GM23338 (cell line): ENCODE measurements around the gene TTC21B. TPM values are rescaled to one million over a fixed set of nuclear protein-coding genes. Genes with fewer than 3 reads are reported as not detected.

Source experiments
- ATAC-seq: fragments of 200-7000 bp; cut with Tn5 transposase; 3 replicates; pipeline ENCODE4 v1.9.1; 2020
- DNase-seq: peaks from one replicate; pipeline ENCODE4 v3.0.0-alpha.2; 2015; ENCODE audit warnings: low spot score
- H2AFZ ChIP-seq: fragments of 200-600 bp; sonication (generic); 2 replicates; pipeline ENCODE4 v1.8.0; 2016; ENCODE audit warnings: antibody characterized with exemption, mild to moderate bottlenecking, moderate library complexity
- H3F3A ChIP-seq: fragments of 200-600 bp; sonication (generic); replicated peaks from 2 replicates; pipeline ENCODE4 v1.8.0; 2017; ENCODE audit warnings: antibody characterized with exemption, mixed run types, low read depth
- H3K27ac ChIP-seq: fragments of 200-600 bp; sonication (generic); 2 replicates; pipeline ENCODE4 v1.6.1; 2016; ENCODE audit warnings: low read depth
- H3K27me3 ChIP-seq: fragments of 200-600 bp; sonication (generic); 2 replicates; pipeline ENCODE4 v1.8.0; 2016; ENCODE audit warnings: mild to moderate bottlenecking, mixed run types, moderate library complexity; ENCODE audit not compliant: insufficient read depth
- H3K36me3 ChIP-seq: fragments of 200-600 bp; sonication (generic); 2 replicates; pipeline ENCODE4 v1.8.0; 2016; ENCODE audit warnings: mild to moderate bottlenecking; ENCODE audit not compliant: insufficient read depth
- H3K4me1 ChIP-seq: fragments of 200-600 bp; sonication (generic); 2 replicates; pipeline ENCODE4 v1.8.0; 2016; ENCODE audit warnings: mild to moderate bottlenecking, moderate library complexity; ENCODE audit not compliant: insufficient read depth
- H3K4me2 ChIP-seq: fragments of 200-600 bp; sonication (generic); 2 replicates; pipeline ENCODE4 v1.7.1; 2017; ENCODE audit warnings: mixed run types
- H3K4me3 ChIP-seq: fragments of 200-600 bp; sonication (generic); 2 replicates; pipeline ENCODE4 v1.6.1; 2016; ENCODE audit warnings: mixed run types
- H3K79me2 ChIP-seq: fragments of 200-600 bp; sonication (generic); replicated peaks from 2 replicates; pipeline ENCODE4 v1.8.0; 2017; ENCODE audit warnings: mild to moderate bottlenecking; ENCODE audit not compliant: insufficient read depth
- H3K9me2 ChIP-seq: fragments of 200-600 bp; sonication (generic); 2 replicates; pipeline ENCODE4 v1.8.0; 2017; ENCODE audit not compliant: insufficient read depth
- H4K20me1 ChIP-seq: fragments of 200-600 bp; sonication (generic); replicated peaks from 2 replicates; pipeline ENCODE4 v1.8.0; 2017; ENCODE audit warnings: mild to moderate bottlenecking; ENCODE audit not compliant: insufficient read depth
- H3K27ac Mint-ChIP-seq: 2 replicates; pipeline ENCODE4 v1.8.0; 2020; ENCODE audit warnings: inconsistent platforms, mild to moderate bottlenecking, moderate library complexity, mixed read lengths
- H3K27me3 Mint-ChIP-seq: 3 replicates; pipeline ENCODE4 v1.8.0; 2022; ENCODE audit warnings: low read depth, mild to moderate bottlenecking, moderate library complexity, mixed read lengths, inconsistent platforms; ENCODE audit not compliant: insufficient read depth, poor library complexity
- H3K36me3 Mint-ChIP-seq: 3 replicates; pipeline ENCODE4 v1.8.0; 2021; ENCODE audit warnings: low read depth, mild to moderate bottlenecking, inconsistent platforms, moderate library complexity, mixed read lengths
- H3K4me1 Mint-ChIP-seq: 3 replicates; pipeline ENCODE4 v1.8.0; 2020; ENCODE audit warnings: mild to moderate bottlenecking, inconsistent platforms, mixed read lengths
- H3K4me3 Mint-ChIP-seq: 3 replicates; pipeline ENCODE4 v1.8.0; 2021; ENCODE audit warnings: moderate library complexity, mild to moderate bottlenecking, inconsistent platforms, mixed read lengths
- H3K9me3 Mint-ChIP-seq: 3 replicates; pipeline ENCODE4 v1.8.0; 2020; ENCODE audit warnings: moderate library complexity, mild to moderate bottlenecking, inconsistent platforms, mixed read lengths
- CREB1 ChIP-seq: fragments of 250-450 bp; sonication (Bioruptor Pico); IDR thresholded peaks from 2 replicates; pipeline ENCODE4 v1.5.0; 2020; ENCODE audit warnings: low read depth, mild to moderate bottlenecking, moderate library complexity
- EZH2 ChIP-seq: fragments of 200-600 bp; sonication (generic); IDR thresholded peaks from one replicate; pipeline ENCODE4 v1.8.0; 2017; ENCODE audit warnings: antibody characterized with exemption, mild to moderate bottlenecking, low read depth; ENCODE audit not compliant: unreplicated experiment
- EZH2phosphoT487 ChIP-seq: fragments of 200-600 bp; sonication (generic); IDR thresholded peaks from one replicate; pipeline ENCODE4 v1.8.1; 2018; ENCODE audit warnings: antibody characterized with exemption; ENCODE audit not compliant: unreplicated experiment
- JUNB ChIP-seq: IDR thresholded peaks from one replicate; pipeline ENCODE4 v1.6.1; 2016; ENCODE audit warnings: antibody characterized with exemption; ENCODE audit not compliant: unreplicated experiment
- NANOG ChIP-seq: IDR thresholded peaks from 2 replicates; pipeline ENCODE4 v1.6.1; 2016; ENCODE audit warnings: antibody characterized with exemption, borderline replicate concordance
- POLR2AphosphoS5 ChIP-seq: IDR thresholded peaks from 2 replicates; pipeline ENCODE4 v1.6.1; 2016; ENCODE audit warnings: antibody characterized with exemption, low read depth
- STAT1 ChIP-seq: IDR thresholded peaks from one replicate; pipeline ENCODE4 v1.6.1; 2016; ENCODE audit warnings: antibody characterized with exemption; ENCODE audit not compliant: unreplicated experiment
- ZNF114 ChIP-seq: fragments of 250-450 bp; sonication (Bioruptor Pico); IDR thresholded peaks from 2 replicates; pipeline ENCODE4 v1.5.0; 2020; ENCODE audit warnings: mild to moderate bottlenecking, moderate library complexity
- ZNF331 ChIP-seq: fragments of 250-450 bp; sonication (Bioruptor Pico); IDR thresholded peaks from 2 replicates; pipeline ENCODE4 v1.5.0; 2020; ENCODE audit warnings: low read depth, mild to moderate bottlenecking, moderate library complexity
- ZNF462 ChIP-seq: fragments of 250-450 bp; sonication (Bioruptor Pico); IDR thresholded peaks from 2 replicates; pipeline ENCODE4 v1.5.0; 2020; ENCODE audit warnings: mild to moderate bottlenecking, moderate library complexity
- polyA plus RNA-seq: library from polyadenylated mRNA; unstranded; fragments of >200 nt; fragmentation: Nextera tagmentation; extraction: Ambion mirVana; gene quantifications from 2 replicates; pipeline ENCODE4 v1.2.1, GENCODE V29; 2016
- total RNA-seq: library from RNA; depleted of rRNA; stranded (reverse); fragments of >200 nt; shearing (Covaris generic); gene quantifications from 2 replicates; pipeline ENCODE4 v1.2.3, GENCODE V29; 2014
- TF ChIP-seq, protein P1 (sequence below): IDR thresholded peaks from one replicate; pipeline ENCODE4 v1.6.1; 2018; ENCODE audit warnings: antibody characterized with exemption; ENCODE audit not compliant: unreplicated experiment
- TF ChIP-seq, protein P2 (sequence below): IDR thresholded peaks from 2 replicates; pipeline ENCODE4 v1.6.1; 2016; ENCODE audit warnings: antibody characterized with exemption
- TF ChIP-seq, protein P3 (sequence below), 2 experiments: fragments of 200-600 bp in 1 of 2; sonication (generic) in 1 of 2; conservative IDR thresholded peaks; 2 replicates each; pipeline versions ENCODE4 v1.5.1 to v1.6.1; 2016 to 2017; ENCODE audit warnings: antibody characterized with exemption in 2 of 2, low read depth in 2 of 2, mild to moderate bottlenecking in 2 of 2, moderate library complexity in 1 of 2

TTC21B gene
- total and polyA plus RNA-seq, 2 experiments from 2014 or later = 10.1 to 32.8 TPM

DNA sequence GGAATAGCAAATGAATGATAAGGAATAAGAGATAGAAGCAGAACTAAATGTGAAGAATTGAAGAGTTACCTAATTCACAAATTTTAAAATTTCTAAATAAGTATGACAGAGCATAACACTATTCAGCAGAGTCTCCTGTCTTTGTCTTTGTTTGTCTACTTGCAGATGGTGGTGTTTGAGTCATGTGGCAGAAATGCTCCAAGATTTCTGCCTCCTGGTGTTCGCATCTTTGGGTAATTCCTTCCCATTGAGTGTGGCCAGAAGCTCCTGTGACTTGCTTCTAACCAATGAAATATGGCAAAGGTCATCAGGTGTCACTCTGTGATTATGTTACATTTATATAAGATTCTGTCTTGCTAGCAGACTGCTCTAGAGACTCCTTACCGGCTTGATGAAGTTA is 114.0 kb downstream of the TTC21B start:
- Histone ChIP-seq H3K9me2 (no peaks in the 10 kb centered on the region), H2AFZ (no peak overlapping the region), H3K27me3 (no peaks in the 10 kb centered on the region), H3K27ac (no peak overlapping the region), H3K4me3 (no peak overlapping the region), H3K4me2 (no peak overlapping the region), H3K36me3 (no peaks in the 10 kb centered on the region), H4K20me1 (no peaks in the 10 kb centered on the region), H3K4me1 (peaks cover 20% of the 10 kb centered on the region), H3K79me2 (no peaks in the 10 kb centered on the region), H3F3A (no peaks in the 10 kb centered on the region)
- Mint-ChIP-seq H3K4me1 (peaks cover 22% of the 10 kb centered on the region), H3K4me3 (no peak overlapping the region), H3K36me3 (no peaks in the 10 kb centered on the region), H3K27ac (no peak overlapping the region), H3K9me3 (no peaks in the 10 kb centered on the region), H3K27me3 (peaks cover 4% of the 10 kb centered on the region)
- TF ChIP-seq, protein P1, sequence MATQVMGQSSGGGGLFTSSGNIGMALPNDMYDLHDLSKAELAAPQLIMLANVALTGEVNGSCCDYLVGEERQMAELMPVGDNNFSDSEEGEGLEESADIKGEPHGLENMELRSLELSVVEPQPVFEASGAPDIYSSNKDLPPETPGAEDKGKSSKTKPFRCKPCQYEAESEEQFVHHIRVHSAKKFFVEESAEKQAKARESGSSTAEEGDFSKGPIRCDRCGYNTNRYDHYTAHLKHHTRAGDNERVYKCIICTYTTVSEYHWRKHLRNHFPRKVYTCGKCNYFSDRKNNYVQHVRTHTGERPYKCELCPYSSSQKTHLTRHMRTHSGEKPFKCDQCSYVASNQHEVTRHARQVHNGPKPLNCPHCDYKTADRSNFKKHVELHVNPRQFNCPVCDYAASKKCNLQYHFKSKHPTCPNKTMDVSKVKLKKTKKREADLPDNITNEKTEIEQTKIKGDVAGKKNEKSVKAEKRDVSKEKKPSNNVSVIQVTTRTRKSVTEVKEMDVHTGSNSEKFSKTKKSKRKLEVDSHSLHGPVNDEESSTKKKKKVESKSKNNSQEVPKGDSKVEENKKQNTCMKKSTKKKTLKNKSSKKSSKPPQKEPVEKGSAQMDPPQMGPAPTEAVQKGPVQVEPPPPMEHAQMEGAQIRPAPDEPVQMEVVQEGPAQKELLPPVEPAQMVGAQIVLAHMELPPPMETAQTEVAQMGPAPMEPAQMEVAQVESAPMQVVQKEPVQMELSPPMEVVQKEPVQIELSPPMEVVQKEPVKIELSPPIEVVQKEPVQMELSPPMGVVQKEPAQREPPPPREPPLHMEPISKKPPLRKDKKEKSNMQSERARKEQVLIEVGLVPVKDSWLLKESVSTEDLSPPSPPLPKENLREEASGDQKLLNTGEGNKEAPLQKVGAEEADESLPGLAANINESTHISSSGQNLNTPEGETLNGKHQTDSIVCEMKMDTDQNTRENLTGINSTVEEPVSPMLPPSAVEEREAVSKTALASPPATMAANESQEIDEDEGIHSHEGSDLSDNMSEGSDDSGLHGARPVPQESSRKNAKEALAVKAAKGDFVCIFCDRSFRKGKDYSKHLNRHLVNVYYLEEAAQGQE = no peak
- TF ChIP-seq POLR2AphosphoS5 (no peak), ZNF462 (CRISPR knock-in tag) (no peak), EZH2 (no peak), ZNF331 (CRISPR knock-in tag) (no peak), CREB1 (CRISPR knock-in tag) (no peak), ZNF114 (no peak), JUNB (no peak), EZH2phosphoT487 (no peak), NANOG (no peak), STAT1 (no peak)
- TF ChIP-seq, protein P2, sequence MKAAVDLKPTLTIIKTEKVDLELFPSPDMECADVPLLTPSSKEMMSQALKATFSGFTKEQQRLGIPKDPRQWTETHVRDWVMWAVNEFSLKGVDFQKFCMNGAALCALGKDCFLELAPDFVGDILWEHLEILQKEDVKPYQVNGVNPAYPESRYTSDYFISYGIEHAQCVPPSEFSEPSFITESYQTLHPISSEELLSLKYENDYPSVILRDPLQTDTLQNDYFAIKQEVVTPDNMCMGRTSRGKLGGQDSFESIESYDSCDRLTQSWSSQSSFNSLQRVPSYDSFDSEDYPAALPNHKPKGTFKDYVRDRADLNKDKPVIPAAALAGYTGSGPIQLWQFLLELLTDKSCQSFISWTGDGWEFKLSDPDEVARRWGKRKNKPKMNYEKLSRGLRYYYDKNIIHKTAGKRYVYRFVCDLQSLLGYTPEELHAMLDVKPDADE = no peak
- TF ChIP-seq, protein P3, sequence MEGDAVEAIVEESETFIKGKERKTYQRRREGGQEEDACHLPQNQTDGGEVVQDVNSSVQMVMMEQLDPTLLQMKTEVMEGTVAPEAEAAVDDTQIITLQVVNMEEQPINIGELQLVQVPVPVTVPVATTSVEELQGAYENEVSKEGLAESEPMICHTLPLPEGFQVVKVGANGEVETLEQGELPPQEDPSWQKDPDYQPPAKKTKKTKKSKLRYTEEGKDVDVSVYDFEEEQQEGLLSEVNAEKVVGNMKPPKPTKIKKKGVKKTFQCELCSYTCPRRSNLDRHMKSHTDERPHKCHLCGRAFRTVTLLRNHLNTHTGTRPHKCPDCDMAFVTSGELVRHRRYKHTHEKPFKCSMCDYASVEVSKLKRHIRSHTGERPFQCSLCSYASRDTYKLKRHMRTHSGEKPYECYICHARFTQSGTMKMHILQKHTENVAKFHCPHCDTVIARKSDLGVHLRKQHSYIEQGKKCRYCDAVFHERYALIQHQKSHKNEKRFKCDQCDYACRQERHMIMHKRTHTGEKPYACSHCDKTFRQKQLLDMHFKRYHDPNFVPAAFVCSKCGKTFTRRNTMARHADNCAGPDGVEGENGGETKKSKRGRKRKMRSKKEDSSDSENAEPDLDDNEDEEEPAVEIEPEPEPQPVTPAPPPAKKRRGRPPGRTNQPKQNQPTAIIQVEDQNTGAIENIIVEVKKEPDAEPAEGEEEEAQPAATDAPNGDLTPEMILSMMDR (conservative IDR thresholded peaks at IDR 0.05; ENCODE audit: low read depth in 2 of 2) = no peak
- DNase-seq (no peak), ATAC-seq (no peak)
